Right lobe of liver (tissue), 4 donors: ENCODE measurements around the gene HIPK1.

ENCODE experiments used
- CTCF ChIP-seq, 4 donors: fragments of 200-600 bp in 3 of 4; fragments of 450-650 bp in 1 of 4; IDR thresholded peaks; one replicate each; pipeline versions ENCODE4 v1.5.1 to v1.8.0; 2016 to 2022; ENCODE audit warnings: antibody characterized with exemption in 4 of 4, mild to moderate bottlenecking in 2 of 4
- POLR2A ChIP-seq: fragments of 450-650 bp; IDR thresholded peaks from one replicate; pipeline ENCODE4 v1.6.1; 2017; ENCODE audit warnings: antibody characterized with exemption, mild to moderate bottlenecking
- donor health status: DM: no; HTN: no; CAD: no.
- donor health status: DM: no; HTN: no; CAD: no.
- donor health status: DM: no; HTN: yes; CAD: no.

- no peak for TF ChIP-seq CTCF (IDR thresholded peaks at IDR 0.05)
- no peak for TF ChIP-seq POLR2A
Observed at GRCh38 chr1:113986802-113987201, 57.7 kb downstream of the HIPK1 start.
